ENCODE data around the gene ENHO.

- no peak for TF ChIP-seq CTCF (IDR thresholded peaks at IDR 0.05)
- no peak for TF ChIP-seq POLR2A (IDR thresholded peaks at IDR 0.05)
Observed at GRCh38 chr9:34565856-34566255, 43.1 kb upstream of the ENHO start.
